HG02981 (cell line): Measurements from ENCODE around the gene ASB2.

ENCODE experiments used
- ATAC-seq: cut with Tn5 transposase; IDR thresholded peaks from one replicate; pipeline ENCODE4 v1.9.1; 2021; ENCODE audit warnings: mild to moderate bottlenecking, moderate library complexity; ENCODE audit not compliant: unreplicated experiment

Gene ASB2

GRCh38 chr14:93980456-93981201, 4.3 kb upstream of the ASB2 start:
- no peak for ATAC-seq

DNA sequence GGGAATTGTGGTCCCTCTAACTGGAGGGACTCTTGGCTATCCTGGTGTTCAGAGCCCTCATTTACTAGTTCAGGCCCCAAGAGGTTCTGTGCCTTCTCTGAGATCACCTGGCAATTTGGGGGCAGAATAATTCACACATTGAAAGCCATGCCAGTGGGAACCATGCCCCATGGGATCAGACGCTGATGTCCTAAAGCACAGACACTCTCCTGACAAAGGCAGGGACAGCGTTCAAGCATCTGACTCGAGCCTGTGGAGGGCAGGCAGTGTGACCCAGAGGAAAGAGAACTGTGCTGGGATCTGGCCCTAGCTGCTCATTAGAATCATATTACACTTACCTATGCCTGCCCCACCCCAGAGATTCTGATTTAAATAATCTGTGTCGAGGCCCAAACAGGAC, 2.4 kb upstream of the ASB2 start:
- peak; percentile 3 for ATAC-seq

GRCh38 chr14:93977790-93978581, 1.6 kb upstream of the ASB2 start:
- peak; percentile 65 for ATAC-seq

GRCh38 chr14:93977171-93977570, 801 bp upstream of the ASB2 start:
- no peak for ATAC-seq

DNA sequence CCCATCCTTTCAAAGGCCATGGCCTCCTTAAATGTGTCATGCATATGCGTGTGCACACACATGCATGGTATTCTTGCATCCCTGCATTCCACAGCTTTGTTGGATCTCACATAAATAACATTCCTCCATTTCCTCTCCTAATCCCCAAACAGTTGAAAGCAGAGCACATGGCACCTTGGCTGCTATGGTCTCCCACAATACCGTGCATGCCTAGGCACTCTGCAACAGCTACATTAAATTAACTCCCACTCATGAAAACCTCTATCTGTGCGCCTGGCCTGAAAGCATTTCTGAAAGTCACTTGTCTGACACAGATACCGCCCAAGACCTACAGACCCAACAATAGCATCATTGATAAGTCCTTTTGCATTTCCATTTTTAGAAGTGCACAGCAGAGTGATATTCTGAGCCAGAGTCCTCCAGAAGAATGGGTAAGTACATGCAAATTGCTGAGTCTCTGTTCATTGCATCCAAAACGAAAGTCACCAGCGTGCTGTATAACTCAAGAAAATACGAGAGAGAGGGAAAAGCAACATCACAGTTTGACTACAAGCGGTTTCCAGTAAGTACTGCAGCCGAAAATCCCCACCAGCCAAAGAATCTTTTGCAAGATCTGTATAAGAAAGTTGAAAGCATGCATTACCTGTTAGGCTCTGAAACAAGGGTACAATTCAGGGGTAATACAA, 436 bp downstream of the ASB2 start:
- peak; percentile 52 for ATAC-seq

DNA sequence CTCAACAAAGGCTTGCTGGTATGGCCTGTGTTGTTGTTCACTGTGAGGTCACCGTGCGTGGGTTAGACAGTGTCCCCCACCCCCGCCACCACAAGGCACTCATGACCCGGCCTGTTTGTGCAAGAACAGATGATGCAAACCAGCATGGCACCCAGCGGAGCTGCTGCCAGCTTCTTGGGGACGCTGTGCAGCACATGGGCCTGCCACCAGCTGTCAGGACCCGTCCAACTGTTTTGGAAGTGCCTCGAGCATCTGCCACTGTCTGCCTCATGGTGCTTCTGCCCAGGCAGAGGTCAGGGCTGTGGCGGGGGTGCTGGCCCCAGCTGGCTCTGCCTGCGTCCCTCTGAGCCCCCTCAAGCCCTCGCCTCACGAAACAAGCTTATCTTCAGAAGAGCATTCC, 1.5 kb downstream of the ASB2 start:
- no peak for ATAC-seq

- ATAC-seq, result no peak
Observed at GRCh38 chr14:93974299-93974698, 2.1 kb downstream of the ASB2 start.

- no peak for ATAC-seq
Observed at GRCh38 chr14:93973607-93974006, 2.8 kb downstream of the ASB2 start.

- no peak for ATAC-seq
Observed at GRCh38 chr14:93972618-93973205, 3.7 kb downstream of the ASB2 start.

GRCh38 chr14:93971635-93972027, 4.7 kb downstream of the ASB2 start:
- no peak for ATAC-seq

DNA sequence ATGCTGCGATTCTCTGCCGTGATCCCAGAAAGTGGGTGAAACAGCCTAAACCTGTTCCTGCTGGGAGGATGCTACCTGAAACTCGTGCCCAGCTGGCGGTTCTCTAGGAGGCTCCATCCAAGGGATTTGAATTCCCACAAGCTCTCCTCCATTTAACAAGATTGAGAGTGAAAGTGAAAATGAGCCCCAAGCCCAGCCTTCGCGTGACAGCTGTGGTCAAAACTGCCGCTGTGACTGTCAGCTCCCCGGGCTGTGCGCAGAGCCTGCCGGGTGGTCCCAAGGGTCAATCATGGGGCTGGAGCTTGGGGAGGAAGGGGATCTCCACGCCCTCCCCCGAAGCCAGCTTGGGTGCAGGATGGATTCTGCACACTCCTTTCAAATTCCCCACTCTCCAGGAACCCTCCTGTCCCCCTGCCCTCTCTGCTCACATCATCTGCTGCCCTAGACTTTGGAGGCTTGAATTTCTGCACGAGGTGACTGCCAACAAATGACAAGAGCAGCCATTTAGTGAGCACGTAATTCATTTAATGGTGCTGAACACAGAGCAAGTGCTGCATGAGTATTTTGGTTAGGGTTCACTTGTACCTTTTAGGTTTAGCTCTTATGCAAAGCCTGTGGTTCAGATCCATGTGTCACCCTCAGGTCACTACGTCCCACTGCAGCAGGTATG, 5.3 kb downstream of the ASB2 start:
- peak; percentile 39 for ATAC-seq

DNA sequence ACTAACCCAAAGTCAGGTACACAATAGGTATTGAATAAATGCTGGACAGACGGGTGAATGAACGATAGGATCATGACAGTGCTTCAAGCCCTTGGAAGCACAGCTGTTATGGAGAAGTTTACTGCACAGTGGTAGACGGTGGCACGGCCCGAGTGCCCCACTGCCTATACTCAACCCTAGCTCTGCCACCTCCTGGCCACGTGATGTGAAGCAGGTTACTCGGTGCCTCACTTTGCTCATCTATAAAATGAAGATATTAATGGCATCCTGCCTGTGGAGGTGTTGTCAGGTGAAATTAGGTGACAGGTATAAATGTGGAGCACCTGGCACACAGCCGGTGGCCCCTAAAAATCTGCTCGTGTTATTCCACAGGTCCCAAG, 5.8 kb downstream of the ASB2 start:
- ATAC-seq, result no peak

DNA sequence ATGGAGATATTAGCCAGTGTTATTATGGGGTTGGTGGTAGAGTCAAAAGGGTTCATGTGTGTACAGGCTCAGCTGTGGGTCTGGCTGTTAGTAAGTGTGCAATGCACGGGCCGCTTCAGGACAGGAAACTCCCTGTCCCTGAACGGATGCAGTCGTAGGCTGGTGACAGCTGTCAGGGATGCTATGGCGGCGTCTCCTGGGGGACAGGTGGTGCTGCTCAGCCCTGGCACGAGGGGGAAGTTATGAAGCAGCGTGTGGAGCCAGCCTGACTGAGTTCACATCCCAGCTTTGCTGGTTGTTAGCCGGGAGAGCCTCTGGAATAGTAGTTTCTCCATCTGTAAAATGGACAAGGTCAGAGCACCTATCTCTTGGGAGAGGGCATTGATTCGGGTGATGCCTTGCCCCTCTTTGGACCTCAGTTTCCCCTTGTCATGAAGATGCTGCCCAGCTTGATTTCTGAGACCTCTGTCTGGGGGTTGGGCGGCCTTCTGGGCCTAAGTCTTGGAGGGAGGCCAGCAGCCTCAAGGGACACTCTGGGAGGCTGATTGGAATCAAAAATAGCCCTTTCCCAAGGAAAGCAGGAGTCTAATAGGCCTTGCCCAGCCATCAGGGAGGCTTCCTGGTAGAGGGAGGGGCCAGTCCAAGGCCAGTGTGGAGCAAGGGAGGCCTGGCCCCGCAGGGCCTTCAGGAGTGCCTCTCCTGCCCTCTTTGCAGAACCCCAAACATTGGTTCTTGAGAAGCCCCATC, 7.1 kb downstream of the ASB2 start:
- no peak for ATAC-seq

DNA sequence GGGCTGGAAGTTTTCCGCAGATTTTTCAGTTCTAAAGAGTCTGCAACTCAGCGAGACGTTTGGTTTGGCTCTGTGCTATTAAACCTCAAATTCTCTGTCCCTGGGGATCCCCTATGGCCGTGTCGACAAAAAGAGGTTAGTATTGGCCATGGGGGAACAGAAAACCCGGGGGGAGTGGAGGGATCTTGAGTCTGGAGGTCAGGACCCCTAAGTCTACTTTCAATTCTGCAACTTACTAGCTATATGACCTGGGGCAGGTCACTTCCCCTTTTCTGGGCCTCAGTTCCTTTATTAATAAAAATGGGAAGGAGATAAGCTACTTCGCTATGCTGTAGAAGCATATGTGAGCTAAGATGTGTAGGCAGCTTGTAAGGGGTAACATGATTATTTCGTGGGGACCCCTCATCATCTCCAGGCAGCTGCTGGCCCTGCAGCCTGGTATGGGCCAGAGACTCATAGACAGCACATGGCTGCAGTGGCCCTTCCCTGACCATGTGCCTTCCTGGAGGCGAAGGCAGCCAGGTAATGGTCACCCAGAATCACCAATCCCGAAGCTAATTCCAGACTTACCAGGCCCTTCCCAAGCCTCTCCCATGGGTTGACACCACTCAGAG, 8.6 kb downstream of the ASB2 start:
- peak; percentile 35 for ATAC-seq

DNA sequence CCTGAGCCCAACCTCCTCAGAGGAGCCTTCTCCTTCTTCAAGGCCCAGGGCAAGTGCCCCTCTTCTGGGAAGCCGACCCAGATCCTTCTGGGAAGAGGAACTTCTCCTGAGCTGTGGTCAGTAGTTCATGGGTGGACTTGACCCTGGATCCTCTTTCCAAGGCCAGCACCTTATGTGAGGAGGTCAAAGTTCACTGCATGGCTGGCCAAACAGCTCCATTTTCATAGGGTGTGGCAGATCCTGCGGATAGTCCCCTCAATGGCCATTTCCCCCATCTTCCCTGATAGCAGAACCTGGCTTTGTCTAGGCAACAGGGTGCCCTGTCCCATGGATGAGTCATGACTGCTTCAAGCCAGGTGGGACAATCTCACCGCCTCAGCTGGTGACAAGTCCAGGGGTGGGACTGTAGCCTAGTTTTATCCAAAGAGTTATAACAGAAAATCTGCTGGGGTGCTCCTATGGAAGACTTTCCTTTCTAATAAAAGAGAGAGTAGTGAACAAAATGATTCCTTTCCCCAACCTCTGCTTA, 10.4 kb downstream of the ASB2 start:
- ATAC-seq, result no peak

GRCh38 chr14:93965287-93965821, 11.0 kb downstream of the ASB2 start:
- ATAC-seq, result no peak

DNA sequence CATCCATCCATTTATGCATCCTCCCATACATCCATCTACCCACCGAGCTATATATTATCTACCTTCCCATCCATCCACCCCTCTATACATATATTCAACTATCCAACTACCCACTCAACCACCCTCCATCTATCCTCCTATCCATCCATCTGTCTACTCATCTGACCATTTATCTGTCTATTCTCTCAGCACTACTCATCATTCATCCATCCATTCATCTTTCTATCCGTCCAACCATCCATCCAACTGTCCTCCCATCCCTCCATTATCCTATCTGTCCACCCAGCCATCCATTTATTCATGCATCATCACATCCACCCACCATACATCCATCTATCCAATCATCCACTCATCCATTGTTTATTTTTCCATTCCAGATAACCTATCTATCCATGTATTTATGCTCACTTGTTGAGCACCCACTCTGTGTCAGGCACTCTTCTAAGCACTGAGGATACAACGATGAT, 11.5 kb downstream of the ASB2 start:
- ATAC-seq, result no peak

DNA sequence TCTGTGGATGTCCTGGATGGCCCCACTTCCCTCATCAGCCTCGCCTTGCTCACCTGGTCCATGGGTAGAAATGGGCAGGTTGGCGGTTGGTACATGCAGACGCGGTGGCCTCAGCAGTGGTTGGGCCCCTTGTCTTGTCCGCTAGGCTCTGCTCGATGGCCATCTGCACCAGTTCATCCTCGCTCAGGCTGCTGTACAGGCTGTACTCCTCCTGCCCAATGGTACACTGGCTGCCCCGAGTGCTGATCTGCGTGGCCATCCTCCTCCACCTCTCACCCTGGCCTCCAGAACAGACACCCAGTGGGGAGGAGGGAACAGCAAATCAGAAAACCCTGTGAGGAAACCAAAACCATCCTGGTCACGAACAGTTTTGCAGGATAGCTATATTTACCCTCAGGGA, 12.1 kb downstream of the ASB2 start:
- no peak for ATAC-seq

GRCh38 chr14:93963692-93964091, 12.7 kb downstream of the ASB2 start:
- ATAC-seq, result no peak
